DOHH2 (cell line): Measurements from ENCODE around the gene EPHA5.

ENCODE experiments used
- H3F3A ChIP-seq: fragments of 200-600 bp; sonication (generic), shearing (Covaris generic); 2 replicates; pipeline ENCODE4 v1.6.0; 2016; ENCODE audit warnings: antibody characterized with exemption, mild to moderate bottlenecking; ENCODE audit not compliant: control insufficient read depth, insufficient read depth
- H3K27ac ChIP-seq: fragments of 200-600 bp; sonication (generic); 2 replicates; pipeline ENCODE4 v1.5.1; 2014; ENCODE audit warnings: low read depth, mild to moderate bottlenecking, low read length, moderate library complexity
- H3K27me3 ChIP-seq: fragments of 200-600 bp; sonication (generic); 2 replicates; pipeline ENCODE4 v1.6.1; 2014; ENCODE audit warnings: mild to moderate bottlenecking, low read length, mixed read lengths; ENCODE audit not compliant: control insufficient read depth
- H3K36me3 ChIP-seq: fragments of 200-600 bp; sonication (generic); 2 replicates; pipeline ENCODE4 v1.6.1; 2014; ENCODE audit warnings: mild to moderate bottlenecking, low read length, moderate library complexity, mixed read lengths; ENCODE audit not compliant: control insufficient read depth
- H3K4me1 ChIP-seq: fragments of 200-600 bp; sonication (generic); 2 replicates; pipeline ENCODE4 v1.6.1; 2014; ENCODE audit warnings: mild to moderate bottlenecking, low read length, mixed read lengths; ENCODE audit not compliant: control insufficient read depth
- H3K4me2 ChIP-seq: fragments of 200-600 bp; sonication (generic); 2 replicates; pipeline ENCODE4 v1.6.0; 2014; ENCODE audit warnings: mild to moderate bottlenecking, low read length, moderate library complexity
- H3K4me3 ChIP-seq: fragments of 200-600 bp; sonication (generic); 2 replicates; pipeline ENCODE4 v1.5.1; 2014; ENCODE audit warnings: mild to moderate bottlenecking, low read length, mixed read lengths
- H3K79me2 ChIP-seq: fragments of 200-600 bp; sonication (generic); 2 replicates; pipeline ENCODE4 v1.6.1; 2014; ENCODE audit warnings: mild to moderate bottlenecking, low read length, mixed read lengths; ENCODE audit not compliant: control insufficient read depth
- H3K9me2 ChIP-seq: fragments of 200-600 bp; sonication (generic); replicated peaks from 2 replicates; pipeline ENCODE4 v1.6.1; 2014; ENCODE audit warnings: mild to moderate bottlenecking, low read length, mixed read lengths; ENCODE audit not compliant: control insufficient read depth
- H3K9me3 ChIP-seq: fragments of 200-600 bp; sonication (generic); 2 replicates; pipeline ENCODE4 v1.6.1; 2014; ENCODE audit warnings: antibody characterized with exemption, low read length, mixed read lengths; ENCODE audit not compliant: control insufficient read depth, insufficient read depth
- H4K20me1 ChIP-seq: fragments of 200-600 bp; sonication (generic); 2 replicates; pipeline ENCODE4 v1.6.0; 2014; ENCODE audit warnings: low read depth, mild to moderate bottlenecking, antibody characterized with exemption, low read length, moderate library complexity; ENCODE audit not compliant: control insufficient read depth, insufficient read depth
- EZH2phosphoT487 ChIP-seq: fragments of 200-600 bp; sonication (generic); IDR thresholded peaks from 2 replicates; pipeline ENCODE4 v1.6.1; 2017; ENCODE audit warnings: borderline replicate concordance, mild to moderate bottlenecking, antibody characterized with exemption, low read length, moderate library complexity, mixed read lengths
- TF ChIP-seq, protein P1 (sequence below): fragments of 200-600 bp; sonication (generic); IDR thresholded peaks from one replicate; pipeline ENCODE4 v1.5.1; 2014; ENCODE audit warnings: antibody characterized with exemption, mild to moderate bottlenecking, low read depth, low read length; ENCODE audit not compliant: poor library complexity, severe bottlenecking

Gene EPHA5

DNA sequence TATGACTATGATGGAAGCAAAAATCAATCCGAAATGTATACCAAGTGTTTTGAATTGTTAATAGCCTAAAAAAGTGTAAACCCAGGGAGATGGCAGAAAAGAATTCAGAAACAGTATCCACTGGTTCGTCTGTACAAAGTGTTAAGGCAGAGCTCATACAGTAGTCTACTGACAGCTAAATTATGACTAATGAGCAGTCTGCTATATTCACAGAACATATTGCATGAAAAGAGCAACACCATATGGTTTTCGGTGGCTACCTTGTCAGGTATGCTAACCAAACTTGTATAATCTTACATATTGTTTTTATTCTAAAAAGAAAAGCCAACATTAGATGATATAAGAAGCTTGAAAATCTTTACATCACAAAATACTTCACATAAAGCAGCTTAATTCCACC is 18.5 kb downstream of the EPHA5 start:
- Histone ChIP-seq H3K36me3 (no peaks in the 10 kb centered on the region), H3K27ac (no peak overlapping the region), H4K20me1 (no peaks in the 10 kb centered on the region), H3K27me3 (no peaks in the 10 kb centered on the region), H3K4me1 (no peaks in the 10 kb centered on the region), H3K4me3 (no peak overlapping the region), H3K9me2 (no peaks in the 10 kb centered on the region), H3F3A (no peaks in the 10 kb centered on the region), H3K79me2 (no peaks in the 10 kb centered on the region), H3K9me3 (no peaks in the 10 kb centered on the region), H3K4me2 (no peak overlapping the region)
- no peak for TF ChIP-seq EZH2phosphoT487
- TF ChIP-seq, protein P1, sequence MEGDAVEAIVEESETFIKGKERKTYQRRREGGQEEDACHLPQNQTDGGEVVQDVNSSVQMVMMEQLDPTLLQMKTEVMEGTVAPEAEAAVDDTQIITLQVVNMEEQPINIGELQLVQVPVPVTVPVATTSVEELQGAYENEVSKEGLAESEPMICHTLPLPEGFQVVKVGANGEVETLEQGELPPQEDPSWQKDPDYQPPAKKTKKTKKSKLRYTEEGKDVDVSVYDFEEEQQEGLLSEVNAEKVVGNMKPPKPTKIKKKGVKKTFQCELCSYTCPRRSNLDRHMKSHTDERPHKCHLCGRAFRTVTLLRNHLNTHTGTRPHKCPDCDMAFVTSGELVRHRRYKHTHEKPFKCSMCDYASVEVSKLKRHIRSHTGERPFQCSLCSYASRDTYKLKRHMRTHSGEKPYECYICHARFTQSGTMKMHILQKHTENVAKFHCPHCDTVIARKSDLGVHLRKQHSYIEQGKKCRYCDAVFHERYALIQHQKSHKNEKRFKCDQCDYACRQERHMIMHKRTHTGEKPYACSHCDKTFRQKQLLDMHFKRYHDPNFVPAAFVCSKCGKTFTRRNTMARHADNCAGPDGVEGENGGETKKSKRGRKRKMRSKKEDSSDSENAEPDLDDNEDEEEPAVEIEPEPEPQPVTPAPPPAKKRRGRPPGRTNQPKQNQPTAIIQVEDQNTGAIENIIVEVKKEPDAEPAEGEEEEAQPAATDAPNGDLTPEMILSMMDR: no peak

DNA sequence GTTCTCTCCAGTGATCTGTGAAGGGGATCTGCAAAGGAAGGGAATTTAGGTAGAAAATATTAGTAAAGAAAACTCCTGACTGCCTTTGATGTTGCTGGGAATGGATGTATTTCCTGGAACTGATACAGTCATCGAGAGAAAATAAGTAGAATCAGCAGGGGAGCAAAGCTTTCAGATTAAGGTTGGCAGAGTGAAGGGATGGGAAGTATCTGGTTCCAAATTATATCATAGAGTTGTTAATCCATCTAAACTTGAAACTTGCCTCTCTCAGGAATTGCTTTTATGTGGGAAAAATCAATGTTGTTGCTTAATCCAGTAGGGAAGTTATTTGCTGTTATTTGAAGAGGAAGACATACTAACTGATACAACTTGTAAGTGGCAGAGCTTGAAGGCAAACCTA is 19.3 kb downstream of the EPHA5 start:
- H3K9me2 ChIP-seq: no peaks in the 10 kb centered on the region
- no peak overlapping the region for H3K4me3 ChIP-seq
- H3K4me2 ChIP-seq: no peak overlapping the region
- H3F3A ChIP-seq: no peaks in the 10 kb centered on the region
- TF ChIP-seq, protein P1: no peak
- TF ChIP-seq EZH2phosphoT487: no peak
- H3K27ac ChIP-seq: no peak overlapping the region
- no peaks in the 10 kb centered on the region for H4K20me1 ChIP-seq
- H3K79me2 ChIP-seq: no peaks in the 10 kb centered on the region
- no peaks in the 10 kb centered on the region for H3K27me3 ChIP-seq
- H3K36me3 ChIP-seq: no peaks in the 10 kb centered on the region
- H3K4me1 ChIP-seq: no peaks in the 10 kb centered on the region
- no peaks in the 10 kb centered on the region for H3K9me3 ChIP-seq

DNA sequence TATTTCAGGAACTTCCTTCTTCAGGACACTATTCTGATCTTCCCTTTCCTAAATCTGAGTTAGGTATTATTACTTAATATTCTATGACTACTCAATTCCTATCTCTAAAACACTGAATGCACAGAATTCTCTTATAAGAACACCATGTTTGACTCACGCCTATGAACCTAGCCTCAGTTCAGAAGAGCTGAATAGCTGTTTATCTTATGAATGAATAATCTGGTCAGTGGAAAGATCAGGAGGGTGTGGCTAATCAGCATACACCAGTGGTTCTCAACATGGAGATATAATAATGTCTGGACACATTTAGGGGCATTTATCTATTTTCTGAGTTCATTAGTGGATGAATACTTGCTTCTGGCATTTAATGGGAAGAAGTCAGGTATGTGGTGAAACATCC is 24.2 kb downstream of the EPHA5 start:
- Histone ChIP-seq H3F3A (no peaks in the 10 kb centered on the region), H3K79me2 (no peaks in the 10 kb centered on the region), H3K9me3 (no peaks in the 10 kb centered on the region), H3K4me2 (no peak overlapping the region), H3K9me2 (no peaks in the 10 kb centered on the region), H3K4me1 (no peaks in the 10 kb centered on the region), H3K4me3 (no peak overlapping the region), H3K36me3 (no peaks in the 10 kb centered on the region), H3K27me3 (no peaks in the 10 kb centered on the region), H3K27ac (no peak overlapping the region), H4K20me1 (no peaks in the 10 kb centered on the region)
- TF ChIP-seq EZH2phosphoT487: no peak
- TF ChIP-seq, protein P1: no peak

DNA sequence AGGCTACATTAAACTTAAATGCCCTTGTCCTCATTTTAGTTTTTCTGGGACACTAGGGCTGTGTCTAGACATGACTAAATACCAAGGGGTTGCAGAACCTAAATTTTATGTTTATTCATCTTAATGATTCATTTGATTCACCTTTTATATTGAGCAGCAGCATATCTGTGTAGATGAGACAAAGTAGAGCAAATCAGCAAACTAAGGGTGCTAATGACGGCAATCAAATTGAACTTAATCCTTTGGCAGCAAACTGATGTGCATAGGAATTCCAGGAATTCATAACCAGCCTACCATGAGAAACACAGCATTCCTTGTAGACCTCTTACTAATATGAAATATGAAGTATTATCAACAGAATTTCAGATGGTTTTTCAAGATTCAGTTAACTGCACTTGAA is 25.1 kb downstream of the EPHA5 start:
- H3K4me1 ChIP-seq: no peaks in the 10 kb centered on the region
- no peaks in the 10 kb centered on the region for H3K9me2 ChIP-seq
- H3K36me3 ChIP-seq: no peaks in the 10 kb centered on the region
- H3F3A ChIP-seq: no peaks in the 10 kb centered on the region
- no peak overlapping the region for H3K4me2 ChIP-seq
- H3K27me3 ChIP-seq: no peaks in the 10 kb centered on the region
- H4K20me1 ChIP-seq: no peaks in the 10 kb centered on the region
- H3K4me3 ChIP-seq: no peak overlapping the region
- no peaks in the 10 kb centered on the region for H3K9me3 ChIP-seq
- H3K79me2 ChIP-seq: no peaks in the 10 kb centered on the region
- no peak overlapping the region for H3K27ac ChIP-seq
- no peak for TF ChIP-seq EZH2phosphoT487
- TF ChIP-seq, protein P1: no peak
